Stimulated activated CD4-positive, alpha-beta T cell treated with anti-CD3 and anti-CD28 coated beads, TNF-alpha, amount 100 ng/mL, for 1 hour (primary cell): ENCODE results near the gene UBAC1.
"Not testable (repeated sequence)": the region's sequence is repeated elsewhere in the genome, so short reads cannot be mapped to it uniquely, and the experiment has no call there.

ENCODE experiments used
- DNase-seq, 3 donors: peaks; one replicate each; pipeline ENCODE4 v3.0.0-alpha.2; 2020; ENCODE audit warnings: low read depth in 3 of 3, low spot score in 1 of 3

The UBAC1 gene

GRCh38 chr9:135902655-135903357 is 58.4 kb downstream of the UBAC1 start:
- DNase-seq, result no peak

DNA sequence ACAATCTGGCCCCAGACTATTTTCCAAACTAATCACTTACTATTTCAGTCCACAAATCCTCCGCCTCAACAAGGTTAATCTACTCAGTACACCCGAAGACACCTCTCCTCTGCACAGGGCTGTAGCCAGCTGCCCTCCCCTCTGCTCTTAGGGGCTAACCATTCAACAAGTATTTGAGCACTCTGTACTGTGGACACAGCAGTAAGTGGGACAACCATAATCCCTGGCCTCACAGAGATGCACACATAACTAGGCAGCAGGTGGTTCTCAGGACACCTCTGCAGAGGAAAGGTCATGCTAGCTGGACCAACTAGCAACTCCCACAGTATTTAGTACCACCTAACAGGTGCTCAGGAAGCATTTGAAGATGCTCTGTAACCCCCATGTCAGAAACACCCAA is 59.3 kb downstream of the UBAC1 start:
- DNase-seq, result no peak

DNA sequence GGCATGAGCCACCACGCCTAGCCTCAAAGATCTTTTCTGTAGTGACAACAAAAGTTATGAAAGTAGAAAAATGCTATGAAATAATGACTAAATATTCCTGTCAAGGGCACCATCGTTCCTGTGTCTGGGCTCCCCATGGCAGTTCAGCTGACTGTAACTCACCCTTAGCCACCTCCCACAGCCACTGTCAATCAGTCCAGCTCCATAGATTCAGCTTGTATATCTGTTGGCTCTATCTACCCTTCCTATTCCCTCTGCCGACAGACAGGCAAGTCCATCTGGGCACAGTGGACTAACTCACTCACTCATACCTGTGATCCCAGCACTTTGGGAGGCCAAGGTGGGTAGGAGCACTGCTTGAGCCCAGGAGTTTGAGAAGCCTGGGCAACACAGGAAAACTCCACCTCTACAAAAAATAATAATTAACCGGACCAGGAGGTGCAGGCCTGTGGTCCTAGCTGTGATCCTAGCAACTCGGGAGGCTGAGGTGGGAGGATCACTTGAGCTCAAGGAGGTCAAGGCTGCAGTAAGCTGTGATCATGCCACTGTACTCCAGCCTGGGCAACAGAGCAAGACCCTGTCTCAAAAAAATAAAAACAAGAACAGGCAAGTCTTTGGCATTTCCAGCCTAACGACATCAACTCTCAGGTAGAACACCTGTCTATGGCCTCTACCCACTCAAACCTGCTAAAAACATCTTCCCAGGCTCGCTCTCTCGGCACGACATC is 60.0 kb downstream of the UBAC1 start:
- no peak for DNase-seq

GRCh38 chr9:135898634-135899407 is 62.4 kb downstream of the UBAC1 start:
- DNase-seq, result no peak

DNA sequence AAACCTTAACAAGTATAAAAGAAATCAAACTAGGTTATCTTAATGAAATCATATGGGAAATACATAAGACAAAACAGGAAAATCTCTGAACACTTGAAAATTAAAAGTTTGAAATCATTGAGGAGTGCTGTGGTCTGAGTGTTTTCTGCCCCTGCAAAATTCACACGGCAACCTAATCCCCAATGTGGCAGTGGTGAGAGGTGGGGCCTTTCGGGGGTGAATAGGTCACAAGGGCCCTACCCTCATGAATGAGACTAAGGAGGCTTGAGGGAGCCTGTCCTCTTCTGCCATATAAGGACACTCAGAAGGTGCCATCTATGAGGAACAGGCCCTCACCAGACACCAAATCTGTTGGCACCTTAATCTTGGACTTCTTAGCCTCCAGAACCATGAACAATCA is 64.5 kb downstream of the UBAC1 start:
- no peak for DNase-seq

DNA sequence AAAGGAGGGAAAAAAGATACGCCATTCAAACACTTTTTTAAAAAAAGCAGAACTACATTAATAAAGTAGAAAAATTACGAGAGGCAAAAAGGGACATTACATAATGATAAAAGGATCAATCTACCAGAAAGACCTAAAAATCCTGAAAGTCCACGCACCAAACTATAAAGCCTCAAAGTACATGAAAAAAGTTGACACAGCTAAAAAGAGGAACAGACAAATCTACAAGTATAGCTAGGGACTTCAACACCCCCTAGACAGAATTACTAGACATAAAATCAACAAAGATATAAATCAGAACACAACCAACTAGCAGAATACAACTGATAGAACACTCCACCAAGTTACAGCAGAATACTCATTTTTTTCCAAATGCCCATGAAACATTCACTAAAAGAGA is 65.0 kb downstream of the UBAC1 start:
- no peak for DNase-seq

- no peak for DNase-seq
Observed at GRCh38 chr9:135895202-135895848, 65.8 kb downstream of the UBAC1 start.

DNA sequence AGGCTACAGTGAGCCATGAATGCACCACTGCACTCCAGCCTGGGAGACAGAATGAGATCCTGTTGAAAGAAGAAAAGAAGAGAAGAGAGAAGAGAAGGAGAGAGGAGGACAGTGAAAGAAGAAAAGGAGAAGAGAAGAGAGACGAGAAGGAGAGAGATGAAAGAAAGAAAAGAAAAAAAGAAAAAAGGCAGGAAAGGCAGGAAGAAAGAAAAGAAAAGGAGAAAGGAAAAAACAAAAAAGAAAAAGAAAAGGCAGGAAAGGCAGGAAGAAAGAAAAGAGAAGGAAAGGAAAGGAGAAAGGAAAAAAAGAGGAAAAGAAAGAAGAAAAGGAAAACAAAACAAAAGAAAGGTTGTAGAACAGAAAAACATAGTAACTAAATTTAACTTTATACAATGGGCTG is 68.1 kb downstream of the UBAC1 start:
- no peak for DNase-seq

GRCh38 chr9:135892327-135892726 is 68.8 kb downstream of the UBAC1 start:
- not testable (repeated sequence) for DNase-seq

DNA sequence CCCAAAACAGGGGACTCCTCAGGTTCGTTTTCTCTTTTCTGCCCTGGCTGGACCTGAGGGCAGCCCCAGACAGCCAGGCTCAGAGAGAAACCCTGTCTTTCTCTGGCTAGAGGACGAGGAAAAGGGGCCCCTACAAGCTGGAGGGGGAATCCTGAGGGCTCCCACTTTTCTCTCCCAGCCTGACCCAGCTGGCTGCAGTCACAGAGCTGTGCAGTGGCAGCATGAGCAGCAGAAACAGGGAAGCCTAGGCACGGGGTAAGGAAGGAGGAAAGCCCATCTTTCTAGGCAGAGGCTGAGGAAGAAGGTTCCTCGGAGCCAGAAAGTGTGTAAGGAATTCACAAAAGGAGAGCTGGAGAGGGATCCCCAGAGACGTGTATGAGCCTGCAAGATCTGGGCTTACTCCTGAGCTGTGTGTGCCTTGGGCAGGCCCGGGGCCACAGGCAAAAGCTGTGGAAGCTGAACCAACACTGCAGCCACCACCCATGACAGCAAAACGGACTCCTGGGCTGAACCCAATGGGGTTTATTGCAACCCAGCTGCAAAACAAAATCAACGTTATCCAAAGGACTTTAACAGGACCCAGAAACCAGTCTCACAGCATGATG is 70.0 kb downstream of the UBAC1 start:
- DNase-seq, result no peak

DNA sequence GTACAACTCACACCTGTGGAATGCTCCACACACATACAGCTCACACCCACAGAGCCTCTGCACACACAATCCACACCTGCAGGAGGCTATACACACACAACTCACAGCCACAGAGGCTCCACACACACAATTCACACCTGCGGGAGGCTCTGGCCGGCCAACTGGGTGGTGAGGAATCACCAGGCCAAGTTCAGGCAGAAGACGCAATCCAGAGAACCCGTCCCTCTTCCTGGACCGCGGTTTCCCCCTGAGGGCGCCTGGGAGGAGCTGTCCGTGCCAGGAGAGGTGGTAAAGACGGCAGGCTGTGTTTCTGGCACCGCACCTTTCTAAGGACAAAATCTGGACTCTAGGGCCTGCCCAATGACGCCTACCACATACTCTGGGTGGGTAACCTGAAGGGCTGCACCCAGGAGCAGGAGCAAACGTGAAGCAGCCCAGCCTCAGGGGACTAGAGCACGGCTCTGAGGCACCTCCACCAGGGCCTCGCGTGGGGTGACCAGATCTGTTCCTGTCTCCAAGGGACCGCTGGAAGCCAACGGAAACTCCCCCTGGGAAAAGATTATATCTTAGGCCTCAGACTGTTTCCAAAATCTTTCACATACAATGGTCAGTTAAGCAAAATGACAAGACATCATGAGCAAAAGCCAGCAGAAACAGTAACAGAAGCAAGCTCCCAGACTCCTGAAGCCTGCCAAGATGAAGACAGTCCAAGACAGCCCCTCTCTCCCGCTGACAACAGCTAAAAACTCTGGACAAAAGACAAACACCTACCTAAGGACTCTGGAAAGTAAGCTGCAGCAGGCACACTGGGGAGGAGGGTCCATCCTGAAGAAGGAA is 70.8 kb downstream of the UBAC1 start:
- no peak for DNase-seq

- DNase-seq, result no peak
Observed at GRCh38 chr9:135889564-135890189, 71.5 kb downstream of the UBAC1 start.

DNA sequence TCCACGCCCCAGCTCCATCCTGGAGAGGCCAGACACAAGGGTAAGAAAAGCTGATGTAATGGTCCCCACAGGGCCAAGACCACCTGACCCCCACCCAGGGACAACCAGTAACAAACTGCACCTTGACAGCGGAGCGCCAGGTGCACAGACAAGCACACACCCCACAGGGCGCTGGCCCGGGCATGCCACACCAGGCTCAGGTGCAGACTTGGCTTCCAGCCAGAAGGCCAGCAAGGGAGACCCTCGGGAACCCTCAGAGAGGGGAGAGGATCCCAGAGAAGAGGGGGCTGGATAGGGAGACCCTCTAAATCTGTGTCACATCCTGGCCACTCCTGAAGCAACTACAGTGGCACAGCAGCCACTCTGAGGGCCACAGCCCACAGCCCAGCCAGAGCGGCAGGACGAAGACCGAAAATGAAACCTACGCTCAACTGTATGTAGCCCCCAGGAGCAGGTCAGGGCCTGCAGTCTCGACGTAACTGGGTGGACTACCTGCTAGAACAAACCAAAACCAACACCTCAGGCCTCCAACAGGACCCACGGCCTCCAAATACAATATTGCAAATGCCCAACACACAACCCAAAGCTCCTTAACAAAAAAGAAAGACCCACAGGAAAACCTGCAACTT is 72.3 kb downstream of the UBAC1 start:
- no peak for DNase-seq

- DNase-seq, result no peak
Observed at GRCh38 chr9:135888126-135888765, 72.9 kb downstream of the UBAC1 start.

GRCh38 chr9:135887585-135888050 is 73.6 kb downstream of the UBAC1 start:
- no peak for DNase-seq

GRCh38 chr9:135887021-135887507 is 74.1 kb downstream of the UBAC1 start:
- DNase-seq, result no peak

- no peak for DNase-seq
Observed at GRCh38 chr9:135886147-135886981, 74.8 kb downstream of the UBAC1 start.
